ENCODE data around the gene NAB2. TPM values are rescaled to one million over a fixed set of nuclear protein-coding genes. Genes with fewer than 3 reads are reported as not detected.
A peak's percentile ranks its signal among the peaks of the same experiment; 100 is the strongest.

NAB2 gene
- total and polyA plus RNA-seq, 9 of the 15 experiments (the other 6 are each of a cell fraction or from before 2014, with no cell fraction given), result 0.45 to 40.9 (median 20.4) TPM

DNA sequence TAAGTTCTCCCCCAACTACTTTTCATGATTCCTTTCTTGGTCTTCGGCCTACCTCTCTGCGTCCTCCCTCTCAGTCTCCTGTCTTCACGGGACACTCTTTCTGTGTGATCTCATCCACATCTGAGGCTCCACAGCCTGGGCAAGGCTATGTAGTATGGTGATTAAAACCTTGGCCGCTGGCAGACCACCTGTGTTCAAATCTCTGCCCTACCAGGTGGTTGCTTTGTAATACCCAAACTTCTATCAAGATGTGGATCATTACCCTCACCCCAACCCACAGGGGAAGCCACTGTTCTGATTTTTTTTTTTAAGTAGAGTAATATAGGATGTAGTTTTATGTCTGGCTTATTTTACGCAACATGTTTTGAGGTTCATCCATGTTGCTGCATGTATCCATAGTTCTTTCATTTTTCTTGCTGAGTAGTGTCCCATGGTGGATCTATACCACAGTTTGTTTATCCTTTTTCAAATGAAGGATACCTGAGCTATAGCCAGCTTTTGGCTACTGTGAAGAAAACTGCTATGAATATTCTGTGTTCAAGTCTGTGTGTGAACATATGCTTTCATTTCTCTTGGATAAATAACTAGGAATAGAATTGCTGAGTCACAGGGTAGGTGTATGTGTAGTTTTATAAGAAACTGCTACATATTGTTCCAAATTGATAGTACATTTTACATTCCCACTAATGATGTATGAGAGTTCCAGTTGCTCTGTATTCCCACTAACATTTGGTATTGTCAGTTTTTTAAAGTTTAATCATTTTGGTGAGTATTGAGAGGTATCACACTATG, 30.6 kb downstream of the NAB2 start:
- Histone ChIP-seq H3K9me1 (ENCODE audit: control insufficient read depth, insufficient read depth, low read length) (no peaks in the 10 kb centered on the region), H3K27me3 (ENCODE audit: control insufficient read depth in 2 of 2, insufficient read depth in 2 of 2, low read length in 2 of 2) (no peaks in the 10 kb centered on the region), H3K4me3 (no peak overlapping the region), H4K20me1 (replicated peaks; ENCODE audit: control insufficient read depth, insufficient read depth, low read length) (no peaks in the 10 kb centered on the region; the same call in 1 of the 2 replicates), H3K4me1 (replicated peaks in 1 of 2; ENCODE audit: control insufficient read depth in 2 of 2, insufficient read depth in 2 of 2, low read length in 2 of 2) (peaks cover 10 to 14% of the 10 kb centered on the region in 2 experiments; a peak in 4 of 5 replicates), H3K36me3 (ENCODE audit: control insufficient read depth, insufficient read depth, low read length) (no peaks in the 10 kb centered on the region), H3K27ac (ENCODE audit: extremely low read depth, low read depth, low read length) (no peak overlapping the region), H3K79me2 (ENCODE audit: control insufficient read depth, insufficient read depth, low read length) (no peaks in the 10 kb centered on the region), H3K9me3 (replicated peaks; ENCODE audit: control insufficient read depth, insufficient read depth, low read depth, low read length) (peaks cover 7% of the 10 kb centered on the region), H2AFZ (ENCODE audit: low read depth, low read length) (0 out of 2 replicates have a peak overlapping the region, but pooled peaks have one; percentile 10), H3K4me2 (ENCODE audit: insufficient read depth, low read length) (no peak overlapping the region), H3K9ac (ENCODE audit: insufficient read depth in 1 of 2, low read depth in 2 of 2, low read length in 2 of 2) (no peak overlapping the region)
- ChIA-PET POLR2A (interaction anchor here (1.2 kb wide), 1 partner anchor 8 kb away, joined by 3 read pairs; no protein-coding TSS in a partner anchor), CTCF (ENCODE audit: low intra/inter-chr PET ratio) (interaction anchor here (0.6 kb wide), 1 partner anchor 61 kb away, joined by 3 read pairs; no protein-coding TSS in a partner anchor)
- in situ Hi-C loops (cut with MboI) (loop anchor here (5.0 kb wide), 1 partner anchor 58 kb away; no protein-coding TSS in a partner anchor), intact Hi-C loops (cut with micrococcal nuclease) (loop anchor here (10.0 kb wide), 1 partner anchor 125 kb away; no protein-coding TSS in a partner anchor)
- WGBS (ENCODE audit: insufficient coverage, low coverage, missing lambda C conversion rate), result 57% methylated on average over 5 of the region's 5 CpGs
- no peak for ATAC-seq
- DNase-seq (ENCODE audit: extremely low read depth in 1 of 4, low spot score in 3 of 4), result no peak
- TF ChIP-seq MAFF (IDR thresholded peaks at IDR 0.05; ENCODE audit: low read length) (peak; percentile 59), MAFK (IDR thresholded peaks at IDR 0.05; ENCODE audit: low read length) (peak; percentile 52; the same call in 1 of the 2 replicates), ZNF316 (IDR thresholded peaks at IDR 0.05) (peak; percentile 88), SIRT6 (IDR thresholded peaks at IDR 0.05; ENCODE audit: low read depth, low read length) (no peak), NFE2 (IDR thresholded peaks at IDR 0.05; ENCODE audit: low read depth) (peak; percentile 73), C11orf30 (IDR thresholded peaks at IDR 0.05; ENCODE audit: low read depth) (peak; percentile 70), MAFG (tag; conservative IDR thresholded peaks at IDR 0.05) (peak; percentile 83), NFE2L1 (tag; IDR thresholded peaks at IDR 0.05; ENCODE audit: borderline replicate concordance, low read depth) (peak; percentile 73), POLR2AphosphoS2 (IDR thresholded peaks at IDR 0.05; ENCODE audit: low read length) (no peak), ZMIZ1 (IDR thresholded peaks at IDR 0.05; ENCODE audit: low read depth in 2 of 2, low read length in 2 of 2) (no peak)
- BruUV-seq (replicated peaks), result no TSS peak
- FAIRE-seq, result no peak

Measured in K562 (cell line).